Adrenal gland (tissue), 5 donors: ENCODE results near the gene ABHD11.

Experiments
- POLR2A ChIP-seq, 2 donors: fragments of 450-650 bp; IDR thresholded peaks; one replicate each; pipeline ENCODE4 v1.6.1; 2017; ENCODE audit warnings: antibody characterized with exemption in 2 of 2, mild to moderate bottlenecking in 2 of 2, moderate library complexity in 1 of 2
- TF ChIP-seq, protein P1 (sequence below), 6 experiments: fragments of 450-650 bp in 4 of 6; fragments of 200-600 bp in 2 of 6; sonication (generic) in 1 of 6; IDR thresholded peaks; 1 replicate in 5 of 6; 2 replicates in 1 of 6; pipeline versions ENCODE4 v1.5.1 to v1.8.0; 2016 to 2021; ENCODE audit warnings: antibody characterized with exemption in 6 of 6, mild to moderate bottlenecking in 2 of 6, moderate library complexity in 1 of 6
- donor health status: DM: no; HTN: no; CAD: no.

DNA sequence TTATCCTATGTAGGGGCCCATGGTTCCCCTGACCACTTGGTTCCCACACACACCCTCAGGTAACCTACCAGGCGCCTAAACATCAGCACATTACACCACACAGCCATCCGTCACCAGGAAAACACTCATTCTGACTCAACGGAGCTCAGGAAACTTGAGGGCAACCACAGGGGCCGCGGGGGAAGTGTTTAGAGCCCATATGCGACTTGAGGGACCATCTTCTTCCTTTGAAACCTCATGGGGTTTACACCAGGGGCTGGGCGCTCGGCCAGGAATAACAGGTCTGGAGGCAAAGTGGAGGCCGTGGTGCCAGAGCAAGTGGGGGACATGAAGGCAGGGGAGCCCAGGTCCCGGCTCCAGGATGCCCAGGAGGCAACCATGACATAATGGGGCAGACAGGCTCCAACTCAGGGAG lies 20.6 kb downstream of the ABHD11 start:
- no peak for TF ChIP-seq POLR2A (IDR thresholded peaks at IDR 0.05)
- TF ChIP-seq, protein P1, sequence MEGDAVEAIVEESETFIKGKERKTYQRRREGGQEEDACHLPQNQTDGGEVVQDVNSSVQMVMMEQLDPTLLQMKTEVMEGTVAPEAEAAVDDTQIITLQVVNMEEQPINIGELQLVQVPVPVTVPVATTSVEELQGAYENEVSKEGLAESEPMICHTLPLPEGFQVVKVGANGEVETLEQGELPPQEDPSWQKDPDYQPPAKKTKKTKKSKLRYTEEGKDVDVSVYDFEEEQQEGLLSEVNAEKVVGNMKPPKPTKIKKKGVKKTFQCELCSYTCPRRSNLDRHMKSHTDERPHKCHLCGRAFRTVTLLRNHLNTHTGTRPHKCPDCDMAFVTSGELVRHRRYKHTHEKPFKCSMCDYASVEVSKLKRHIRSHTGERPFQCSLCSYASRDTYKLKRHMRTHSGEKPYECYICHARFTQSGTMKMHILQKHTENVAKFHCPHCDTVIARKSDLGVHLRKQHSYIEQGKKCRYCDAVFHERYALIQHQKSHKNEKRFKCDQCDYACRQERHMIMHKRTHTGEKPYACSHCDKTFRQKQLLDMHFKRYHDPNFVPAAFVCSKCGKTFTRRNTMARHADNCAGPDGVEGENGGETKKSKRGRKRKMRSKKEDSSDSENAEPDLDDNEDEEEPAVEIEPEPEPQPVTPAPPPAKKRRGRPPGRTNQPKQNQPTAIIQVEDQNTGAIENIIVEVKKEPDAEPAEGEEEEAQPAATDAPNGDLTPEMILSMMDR (IDR thresholded peaks at IDR 0.05) = no peak
